ENCODE results near the gene VANGL1. TPM values are rescaled to one million over a fixed set of nuclear protein-coding genes. Genes with fewer than 3 reads are reported as not detected.

VANGL1 gene
- total and polyA plus RNA-seq, 9 donors = 4.9 to 10.2 (median 7.4) TPM

GRCh38 chr1:115650961-115651360, 9.2 kb downstream of the VANGL1 start:
- no peak overlapping the region for H3K4me3 ChIP-seq (ENCODE audit: low read length)
- DNase-seq = no peak
- WGBS (ENCODE audit: insufficient coverage) = no CpG with 5 or more reads among the region's 3 CpGs
- no peaks in the 10 kb centered on the region for H3K27me3 ChIP-seq (ENCODE audit: control insufficient read depth, insufficient read depth, low read length)
- H3K4me1 ChIP-seq (ENCODE audit: control insufficient read depth, insufficient read depth, low read length) = peaks cover 21% of the 10 kb centered on the region
- no peak overlapping the region for H3K27ac ChIP-seq (ENCODE audit: low read length)
- no peaks in the 10 kb centered on the region for H3K9me3 ChIP-seq (replicated peaks; ENCODE audit: control insufficient read depth, low read depth, low read length)
- H3K36me3 ChIP-seq (ENCODE audit: control insufficient read depth, insufficient read depth, low read length) = peaks cover 3% of the 10 kb centered on the region

GRCh38 chr1:115651391-115651790, 9.6 kb downstream of the VANGL1 start:
- DNase-seq = no peak
- peaks cover 21% of the 10 kb centered on the region for H3K4me1 ChIP-seq (ENCODE audit: control insufficient read depth, insufficient read depth, low read length)

GRCh38 chr1:115652236-115652788, 10.5 kb downstream of the VANGL1 start:
- Histone ChIP-seq H3K36me3 (ENCODE audit: control insufficient read depth, insufficient read depth, low read length) (peaks cover 3% of the 10 kb centered on the region), H3K4me1 (ENCODE audit: control insufficient read depth, insufficient read depth, low read length) (peaks cover 21% of the 10 kb centered on the region), H3K9me3 (replicated peaks; ENCODE audit: control insufficient read depth, low read depth, low read length) (no peaks in the 10 kb centered on the region), H3K27me3 (ENCODE audit: control insufficient read depth, insufficient read depth, low read length) (no peaks in the 10 kb centered on the region), H3K4me3 (ENCODE audit: low read length) (no peak overlapping the region), H3K27ac (ENCODE audit: low read length) (no peak overlapping the region)
- no peak for DNase-seq
- no CpG with 5 or more reads among the region's 2 CpGs for WGBS (ENCODE audit: insufficient coverage)

More at GRCh38 chr1:115651391-115651790, 9.6 kb downstream of the VANGL1 start:
- no peak overlapping the region for H3K27ac ChIP-seq (ENCODE audit: low read length)
- no peaks in the 10 kb centered on the region for H3K27me3 ChIP-seq (ENCODE audit: control insufficient read depth, insufficient read depth, low read length)
- WGBS (ENCODE audit: insufficient coverage) = 100% methylated on average over 1 of the region's 8 CpGs
- H3K36me3 ChIP-seq (ENCODE audit: control insufficient read depth, insufficient read depth, low read length) = peaks cover 3% of the 10 kb centered on the region
- H3K9me3 ChIP-seq (replicated peaks; ENCODE audit: control insufficient read depth, low read depth, low read length) = no peaks in the 10 kb centered on the region
- no peak overlapping the region for H3K4me3 ChIP-seq (ENCODE audit: low read length)

DNA sequence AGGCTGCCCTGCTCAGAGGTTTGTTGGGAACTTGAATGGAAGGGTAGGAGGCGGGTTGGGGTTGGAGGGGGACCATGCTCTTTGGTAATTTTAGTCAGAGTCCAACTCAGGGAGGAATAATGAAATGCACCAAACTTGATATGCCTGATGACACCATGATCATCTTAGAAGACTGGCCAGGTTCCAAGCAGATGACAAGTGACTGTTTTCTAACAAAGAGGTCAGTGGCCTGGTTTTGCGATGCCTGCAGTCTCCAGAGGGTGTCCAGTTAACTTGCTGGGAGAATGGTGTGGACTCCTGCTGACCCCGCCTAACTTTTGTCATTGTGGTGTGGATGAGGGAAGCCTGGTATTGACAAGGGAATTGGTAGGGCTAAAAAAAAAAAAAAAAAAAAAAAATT, 12.4 kb downstream of the VANGL1 start:
- DNase-seq = no peak
- 80% methylated on average over 2 of the region's 3 CpGs for WGBS (ENCODE audit: insufficient coverage)
- Histone ChIP-seq H3K27ac (ENCODE audit: low read length) (no peak overlapping the region), H3K36me3 (ENCODE audit: control insufficient read depth, insufficient read depth, low read length) (peaks cover 4% of the 10 kb centered on the region), H3K9me3 (replicated peaks; ENCODE audit: control insufficient read depth, low read depth, low read length) (no peaks in the 10 kb centered on the region), H3K4me1 (ENCODE audit: control insufficient read depth, insufficient read depth, low read length) (peaks cover 21% of the 10 kb centered on the region), H3K27me3 (ENCODE audit: control insufficient read depth, insufficient read depth, low read length) (no peaks in the 10 kb centered on the region), H3K4me3 (ENCODE audit: low read length) (no peak overlapping the region)

DNA sequence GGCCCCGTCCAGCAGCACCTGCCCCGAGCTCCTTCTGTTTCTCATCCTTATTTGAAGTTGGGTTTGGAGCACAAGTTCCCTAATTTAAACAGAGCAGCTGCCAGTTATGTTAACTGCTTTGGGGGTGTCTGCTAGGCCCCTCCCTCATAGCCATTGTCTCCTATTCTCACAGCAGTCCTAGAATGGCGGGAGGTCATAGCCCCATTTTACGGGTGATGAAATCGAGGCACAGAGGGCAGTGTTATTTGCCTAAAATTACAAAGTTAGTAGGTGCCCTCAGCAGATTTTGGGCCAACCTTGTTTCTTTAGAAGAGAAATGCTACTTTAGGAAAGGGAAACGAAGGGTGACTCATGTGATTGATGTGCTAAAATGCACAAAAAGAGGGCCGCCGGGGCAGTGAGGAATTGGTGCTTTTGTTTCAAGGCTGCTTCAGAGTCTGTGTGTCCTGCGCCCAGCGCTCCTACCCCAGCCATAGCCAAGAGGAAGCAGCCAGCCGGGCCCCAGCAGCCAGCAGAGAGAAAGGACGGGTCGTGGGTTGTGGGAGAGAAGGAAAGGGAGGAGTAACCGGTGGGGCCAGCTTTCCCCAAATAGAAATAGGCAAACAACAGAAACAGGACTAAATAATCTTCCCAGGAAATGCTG, 13.0 kb downstream of the VANGL1 start:
- no peak for DNase-seq
- H3K36me3 ChIP-seq (ENCODE audit: control insufficient read depth, insufficient read depth, low read length) = peaks cover 6% of the 10 kb centered on the region
- peaks cover 20% of the 10 kb centered on the region for H3K4me1 ChIP-seq (ENCODE audit: control insufficient read depth, insufficient read depth, low read length)
- WGBS (ENCODE audit: insufficient coverage) = 46% methylated on average over 3 of the region's 14 CpGs
- no peaks in the 10 kb centered on the region for H3K27me3 ChIP-seq (ENCODE audit: control insufficient read depth, insufficient read depth, low read length)
- H3K27ac ChIP-seq (ENCODE audit: low read length) = no peak overlapping the region
- H3K9me3 ChIP-seq (replicated peaks; ENCODE audit: control insufficient read depth, low read depth, low read length) = no peaks in the 10 kb centered on the region
- H3K4me3 ChIP-seq (ENCODE audit: low read length) = no peak overlapping the region

DNA sequence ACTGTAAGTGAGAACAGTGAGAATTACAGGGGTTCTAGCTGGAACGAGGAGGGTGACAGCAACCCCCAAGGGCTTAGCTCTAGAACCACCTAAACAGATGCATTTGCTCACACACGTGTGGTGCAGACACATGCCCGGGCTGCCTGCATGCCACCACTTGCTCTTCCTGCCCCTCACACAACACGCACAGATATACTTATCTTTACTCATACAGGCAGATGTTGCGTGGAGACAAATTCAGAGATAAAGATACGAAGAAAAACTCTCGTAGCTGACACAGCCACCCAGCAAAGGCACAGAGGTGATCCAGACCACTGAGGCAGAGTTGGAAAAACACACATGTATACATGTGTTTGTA, 13.5 kb downstream of the VANGL1 start:
- Histone ChIP-seq H3K4me1 (ENCODE audit: control insufficient read depth, insufficient read depth, low read length) (peaks cover 17% of the 10 kb centered on the region), H3K27me3 (ENCODE audit: control insufficient read depth, insufficient read depth, low read length) (no peaks in the 10 kb centered on the region), H3K4me3 (ENCODE audit: low read length) (no peak overlapping the region), H3K9me3 (replicated peaks; ENCODE audit: control insufficient read depth, low read depth, low read length) (no peaks in the 10 kb centered on the region), H3K27ac (ENCODE audit: low read length) (no peak overlapping the region), H3K36me3 (ENCODE audit: control insufficient read depth, insufficient read depth, low read length) (peaks cover 11% of the 10 kb centered on the region)
- 33% methylated on average over 4 of the region's 7 CpGs for WGBS (ENCODE audit: insufficient coverage)
- no peak for DNase-seq

DNA sequence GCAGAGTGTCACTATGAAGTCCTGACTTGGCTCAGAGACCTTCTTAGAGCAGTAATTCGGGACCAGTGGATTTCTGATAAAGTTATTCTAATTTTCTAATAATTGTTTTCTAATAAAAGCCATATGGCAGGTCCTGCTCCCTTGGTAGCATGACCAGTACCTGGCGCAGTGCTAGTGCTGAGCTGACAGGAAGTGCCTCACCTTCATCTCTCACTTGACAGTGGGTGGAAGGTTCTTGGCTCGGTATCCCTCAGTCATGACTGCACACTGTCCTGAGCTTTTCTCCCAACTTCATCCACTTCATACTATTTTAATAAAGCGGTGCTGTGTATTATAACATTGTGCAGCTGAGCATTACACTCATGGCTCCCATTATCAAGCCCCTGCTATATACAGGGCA, 14.1 kb downstream of the VANGL1 start:
- H3K4me1 ChIP-seq (ENCODE audit: control insufficient read depth, insufficient read depth, low read length) = peaks cover 17% of the 10 kb centered on the region
- H3K9me3 ChIP-seq (replicated peaks; ENCODE audit: control insufficient read depth, low read depth, low read length) = no peaks in the 10 kb centered on the region
- H3K27me3 ChIP-seq (ENCODE audit: control insufficient read depth, insufficient read depth, low read length) = no peaks in the 10 kb centered on the region
- no peak for DNase-seq
- 50% methylated on average over 1 of the region's 4 CpGs for WGBS (ENCODE audit: insufficient coverage)
- no peak overlapping the region for H3K4me3 ChIP-seq (ENCODE audit: low read length)
- H3K27ac ChIP-seq (ENCODE audit: low read length) = no peak overlapping the region
- H3K36me3 ChIP-seq (ENCODE audit: control insufficient read depth, insufficient read depth, low read length) = peaks cover 17% of the 10 kb centered on the region

DNA sequence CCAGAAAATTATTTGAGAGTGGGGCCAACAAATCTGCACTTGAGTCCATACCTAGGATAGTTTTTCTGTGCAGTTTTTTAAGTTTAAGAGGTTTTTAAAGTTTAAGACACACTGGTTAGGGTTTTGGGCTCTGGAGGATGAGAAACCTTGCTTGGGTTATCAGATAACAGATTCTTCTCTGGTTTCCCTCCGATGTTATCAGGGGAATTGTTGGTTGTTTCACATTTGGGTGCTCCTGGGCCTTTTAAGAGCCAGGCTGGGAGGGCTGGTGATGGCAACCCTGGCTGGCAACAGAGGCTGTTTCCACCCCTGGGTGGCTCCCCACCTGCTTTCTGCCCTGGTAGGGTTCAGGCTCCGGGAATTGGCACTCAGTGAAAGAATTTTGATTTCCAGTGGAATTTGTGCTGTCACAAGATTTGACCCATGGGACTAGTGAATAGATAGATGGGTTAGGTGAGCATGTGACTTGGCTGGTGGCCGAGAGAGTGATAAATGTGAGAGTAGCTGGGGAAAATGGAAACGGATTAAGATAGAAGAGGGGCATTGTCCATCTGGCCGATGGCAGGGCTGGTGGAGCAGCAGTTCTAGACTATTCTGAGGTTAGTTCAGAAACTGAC, 14.8 kb downstream of the VANGL1 start:
- Histone ChIP-seq H3K9me3 (replicated peaks; ENCODE audit: control insufficient read depth, low read depth, low read length) (no peaks in the 10 kb centered on the region), H3K4me3 (ENCODE audit: low read length) (no peak overlapping the region), H3K4me1 (ENCODE audit: control insufficient read depth, insufficient read depth, low read length) (peaks cover 17% of the 10 kb centered on the region), H3K27ac (ENCODE audit: low read length) (no peak overlapping the region), H3K36me3 (ENCODE audit: control insufficient read depth, insufficient read depth, low read length) (peaks cover 19% of the 10 kb centered on the region), H3K27me3 (ENCODE audit: control insufficient read depth, insufficient read depth, low read length) (no peaks in the 10 kb centered on the region)
- DNase-seq = no peak
- 82% methylated on average over 4 of the region's 5 CpGs for WGBS (ENCODE audit: insufficient coverage)

DNA sequence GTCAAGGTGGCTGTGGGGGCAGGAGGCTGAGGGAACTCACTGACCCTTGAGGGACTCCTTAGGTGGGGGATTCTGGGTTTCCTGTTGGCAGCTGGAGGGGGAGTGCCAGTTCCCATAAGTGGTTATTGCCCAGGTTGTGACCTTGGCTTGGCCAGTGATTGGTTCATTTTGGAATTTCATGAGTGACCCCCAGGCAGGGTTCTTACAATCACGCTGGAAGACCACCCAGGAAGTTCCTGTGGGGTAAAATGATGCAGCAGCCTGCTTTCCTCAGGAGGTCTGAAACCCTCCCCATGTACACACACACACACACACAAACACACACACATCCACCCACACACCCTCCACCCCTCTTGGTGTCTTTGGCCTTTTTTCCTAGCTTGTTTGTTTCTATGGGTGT, 16.9 kb downstream of the VANGL1 start:
- DNase-seq = no peak
- Histone ChIP-seq H3K4me3 (ENCODE audit: low read length) (no peak overlapping the region), H3K4me1 (ENCODE audit: control insufficient read depth, insufficient read depth, low read length) (peaks cover 17% of the 10 kb centered on the region), H3K27me3 (ENCODE audit: control insufficient read depth, insufficient read depth, low read length) (no peaks in the 10 kb centered on the region), H3K36me3 (ENCODE audit: control insufficient read depth, insufficient read depth, low read length) (peaks cover 27% of the 10 kb centered on the region), H3K27ac (ENCODE audit: low read length) (no peak overlapping the region), H3K9me3 (replicated peaks; ENCODE audit: control insufficient read depth, low read depth, low read length) (no peaks in the 10 kb centered on the region)
- 80% methylated on average over 1 of the region's 1 CpG for WGBS (ENCODE audit: insufficient coverage)

GRCh38 chr1:115660151-115660550, 18.4 kb downstream of the VANGL1 start:
- Histone ChIP-seq H3K4me3 (ENCODE audit: low read length) (no peak overlapping the region), H3K27ac (ENCODE audit: low read length) (no peak overlapping the region), H3K9me3 (replicated peaks; ENCODE audit: control insufficient read depth, low read depth, low read length) (no peaks in the 10 kb centered on the region), H3K4me1 (ENCODE audit: control insufficient read depth, insufficient read depth, low read length) (peaks cover 6% of the 10 kb centered on the region), H3K36me3 (ENCODE audit: control insufficient read depth, insufficient read depth, low read length) (peaks cover 36% of the 10 kb centered on the region), H3K27me3 (ENCODE audit: control insufficient read depth, insufficient read depth, low read length) (no peaks in the 10 kb centered on the region)
- no peak for DNase-seq
- 100% methylated on average over 1 of the region's 5 CpGs for WGBS (ENCODE audit: insufficient coverage)

All from muscle of leg (tissue), 11 donors.